ENCODE measurements around the gene TRUB2.

Gene TRUB2, protein sequence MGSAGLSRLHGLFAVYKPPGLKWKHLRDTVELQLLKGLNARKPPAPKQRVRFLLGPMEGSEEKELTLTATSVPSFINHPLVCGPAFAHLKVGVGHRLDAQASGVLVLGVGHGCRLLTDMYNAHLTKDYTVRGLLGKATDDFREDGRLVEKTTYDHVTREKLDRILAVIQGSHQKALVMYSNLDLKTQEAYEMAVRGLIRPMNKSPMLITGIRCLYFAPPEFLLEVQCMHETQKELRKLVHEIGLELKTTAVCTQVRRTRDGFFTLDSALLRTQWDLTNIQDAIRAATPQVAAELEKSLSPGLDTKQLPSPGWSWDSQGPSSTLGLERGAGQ

DNA sequence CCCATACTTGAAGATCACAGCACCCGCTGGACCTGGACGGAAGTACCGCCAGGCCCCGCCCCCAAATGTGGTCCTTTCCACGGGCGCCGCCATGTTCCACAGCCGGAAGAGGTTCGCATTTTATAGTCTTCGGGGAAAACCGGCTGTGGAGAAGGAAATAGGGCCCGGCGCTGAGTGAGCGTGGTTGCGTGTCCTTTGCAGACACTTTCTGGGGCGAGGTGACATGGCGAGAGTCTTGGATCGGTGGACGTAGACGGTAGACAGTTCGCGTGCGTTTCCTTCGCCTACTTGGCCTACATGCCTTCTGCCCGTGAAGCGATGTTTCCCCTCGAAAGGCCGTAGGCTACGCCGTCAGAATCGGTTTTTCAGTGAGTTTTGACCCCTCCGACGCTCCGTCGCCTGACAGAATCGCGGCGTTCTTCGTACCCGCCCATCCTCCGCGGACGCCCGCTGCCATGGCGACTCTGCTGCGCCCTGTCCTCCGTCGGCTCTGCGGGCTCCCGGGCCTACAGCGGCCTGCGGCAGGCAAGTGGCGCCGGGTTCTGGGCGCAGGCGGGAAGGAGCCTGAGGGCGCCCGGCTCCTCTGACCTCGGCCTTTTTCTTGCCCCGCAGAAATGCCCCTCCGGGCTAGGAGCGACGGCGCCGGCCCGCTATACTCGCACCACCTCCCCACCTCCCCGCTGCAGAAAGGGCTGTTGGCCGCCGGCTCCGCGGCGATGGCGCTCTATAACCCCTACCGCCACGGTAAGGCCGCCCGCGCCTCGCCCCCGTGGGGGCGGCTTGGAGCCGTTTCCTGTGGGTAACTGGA is at the start of gene TRUB2, which contains the start of gene COQ4:
Gene TRUB2, minus strand, starts transcription at position 44 of the 808 bp plus-strand sequence. Its CDS starts 39 bp downstream, at position 5.
Gene COQ4, plus strand, starts transcription at position 436 of the 808 bp plus-strand sequence. Its CDS starts 20 bp downstream, at position 456.
- DNase-seq = peak; percentile 92

GRCh38 chr9:128371630-128372117 is 49.4 kb upstream of the TRUB2 start:
- DNase-seq = no peak

DNA sequence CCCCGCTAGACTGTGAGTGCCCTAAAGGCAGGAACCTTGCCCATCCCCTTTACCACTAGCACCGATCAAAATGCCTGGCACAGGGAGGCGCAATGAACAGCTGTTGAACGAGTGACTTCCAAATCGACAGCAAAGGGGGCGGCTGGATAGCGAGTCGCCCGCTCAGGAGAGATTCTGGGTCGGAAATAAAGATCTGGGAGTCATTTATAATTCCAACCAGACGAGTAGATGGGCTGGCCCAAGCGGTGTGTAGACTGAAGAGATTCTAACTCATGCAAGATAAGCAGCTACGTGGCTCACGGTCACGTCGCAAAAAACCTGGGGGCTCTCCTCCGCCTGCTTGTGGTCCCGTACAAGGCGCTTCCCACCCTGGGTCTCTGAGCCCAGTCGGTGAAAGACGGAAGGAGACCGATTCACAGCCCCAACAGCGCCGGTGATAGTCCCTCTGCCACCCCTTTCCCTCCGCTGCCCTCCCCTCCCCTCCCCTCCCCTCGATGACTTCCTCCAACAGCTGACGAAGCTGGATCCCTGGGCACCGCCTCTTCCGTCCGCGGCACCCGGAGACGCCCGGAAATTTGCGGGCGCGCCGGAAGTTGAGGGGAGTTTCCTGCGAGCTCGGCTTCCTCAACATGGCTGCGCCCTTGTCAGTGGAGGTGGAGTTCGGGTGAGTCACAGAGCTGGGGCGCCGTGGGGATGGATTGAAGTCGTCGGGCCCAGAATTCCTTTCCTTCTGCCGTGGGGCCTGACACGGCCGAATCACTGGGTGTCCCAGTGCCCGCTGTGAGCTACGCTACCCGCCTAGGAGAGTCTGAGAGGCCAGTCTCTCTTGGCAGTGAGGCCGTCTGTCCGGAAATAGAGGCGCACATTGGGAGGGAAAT is 48.7 kb upstream of the TRUB2 start, which contains the start of gene URM1:
Gene URM1, plus strand, starts transcription at position 623 of the 878 bp plus-strand sequence. Its CDS starts 7 bp downstream, at position 630.
- DNase-seq = peak; percentile 88

- no peak for DNase-seq
Measured at GRCh38 chr9:128370367-128370751, 48.1 kb upstream of the TRUB2 start.

- no peak for DNase-seq
Measured at GRCh38 chr9:128369024-128369706, 46.9 kb upstream of the TRUB2 start.

DNA sequence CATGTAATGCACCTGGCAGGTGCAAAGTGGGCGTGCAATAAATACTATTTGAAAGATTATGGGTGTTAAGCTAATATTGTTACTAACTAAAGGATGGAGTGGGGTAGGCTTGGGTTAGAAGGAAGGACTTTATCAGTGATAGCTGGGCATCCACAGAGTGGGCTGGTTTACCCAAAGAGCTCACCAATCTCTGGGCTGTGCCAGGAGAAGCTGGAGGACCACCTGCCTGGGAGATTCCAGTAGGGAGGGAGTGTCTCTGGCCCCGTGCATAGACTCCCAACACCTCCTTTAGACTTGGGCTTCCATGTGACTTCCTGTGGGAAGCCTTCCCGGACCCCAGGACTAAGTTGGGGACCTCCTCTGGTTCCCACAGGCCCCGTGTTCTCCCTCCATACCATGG is 43.3 kb upstream of the TRUB2 start:
- DNase-seq = no peak

GRCh38 chr9:128362774-128363173 is 40.5 kb upstream of the TRUB2 start:
- DNase-seq = no peak

DNA sequence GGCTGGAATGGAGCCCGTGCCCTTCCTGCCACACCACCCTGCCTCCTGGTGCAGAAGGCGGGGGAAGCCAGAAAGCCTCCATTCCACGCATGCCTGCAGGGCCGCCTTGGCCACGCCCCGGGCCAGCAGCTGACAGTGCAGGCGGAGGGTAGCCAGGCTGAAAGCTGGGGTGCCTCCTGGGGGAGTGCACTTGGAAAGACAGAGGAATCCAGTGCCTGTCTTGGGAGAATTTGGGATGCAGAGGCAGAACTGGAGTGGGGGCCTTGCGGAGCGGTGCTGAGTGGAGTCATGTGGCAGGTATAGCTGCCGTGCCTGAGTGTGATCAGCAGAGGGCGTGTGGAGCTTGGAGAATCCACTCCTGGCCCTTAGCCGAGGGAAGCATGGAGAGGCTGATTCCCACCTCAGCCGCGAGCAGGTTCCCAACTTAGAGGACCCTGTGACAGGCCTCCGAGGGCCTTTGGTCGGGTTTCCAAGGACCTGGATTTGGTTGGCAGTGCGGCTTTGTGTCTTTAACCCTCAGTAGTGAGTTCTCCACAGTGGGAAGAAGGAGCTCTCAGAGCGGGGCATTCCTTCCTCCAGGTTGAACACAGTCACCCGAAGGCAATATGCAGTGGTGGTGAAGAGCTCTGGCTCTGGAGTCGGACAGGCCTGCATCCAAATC is 39.9 kb upstream of the TRUB2 start:
- DNase-seq = peak; percentile 60

- DNase-seq = no peak
Measured at GRCh38 chr9:128361296-128361985, 39.2 kb upstream of the TRUB2 start.

DNA sequence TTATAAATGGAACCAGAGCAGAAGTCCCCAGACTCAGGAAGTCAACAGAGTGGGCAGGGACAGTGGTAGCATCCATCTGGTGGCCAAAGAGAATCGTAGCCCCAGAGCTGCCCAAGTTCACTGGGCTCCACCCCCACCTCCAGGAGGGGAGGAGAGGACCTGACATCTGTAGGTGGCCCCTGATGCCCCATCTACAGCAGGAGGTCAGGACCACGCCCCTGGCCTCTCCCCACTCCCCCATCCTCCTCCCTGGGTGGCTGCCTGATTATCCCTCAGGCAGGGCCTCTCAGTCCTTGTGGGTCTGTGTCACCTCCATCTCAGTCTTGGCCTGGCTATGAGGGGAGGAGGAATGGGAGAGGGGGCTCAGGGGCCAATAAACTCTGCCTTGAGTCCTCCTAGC is 38.6 kb upstream of the TRUB2 start:
- DNase-seq = no peak

DNA sequence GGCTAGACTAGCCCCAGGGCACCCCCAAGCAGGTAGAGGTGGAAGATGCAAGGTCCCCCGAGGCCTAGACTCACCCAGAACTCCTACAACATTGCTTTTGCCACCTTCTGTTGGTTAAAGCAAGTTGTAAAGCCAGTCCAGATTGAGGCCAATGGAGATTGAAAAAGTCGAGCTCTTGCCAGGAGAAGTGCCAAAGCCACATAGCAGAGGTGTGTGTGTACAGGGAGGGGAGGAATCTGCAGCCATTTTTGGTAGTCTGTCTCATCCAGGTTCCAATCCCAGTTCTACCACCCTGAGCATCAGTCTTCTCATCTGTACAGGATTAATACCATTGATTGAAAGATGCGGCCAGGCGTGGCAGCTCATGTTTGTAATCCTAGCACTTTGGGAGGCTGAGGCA is 36.6 kb upstream of the TRUB2 start:
- no peak for DNase-seq

- DNase-seq = no peak
Measured at GRCh38 chr9:128358090-128358489, 35.8 kb upstream of the TRUB2 start.

GRCh38 chr9:128355451-128355850 is 33.2 kb upstream of the TRUB2 start:
- no peak for DNase-seq

- no peak for DNase-seq
Measured at GRCh38 chr9:128349772-128350171, 27.5 kb upstream of the TRUB2 start.

- no peak for DNase-seq
Measured at GRCh38 chr9:128349125-128349524, 26.9 kb upstream of the TRUB2 start.

GRCh38 chr9:128344931-128345605 is 22.8 kb upstream of the TRUB2 start:
- DNase-seq = no peak

GRCh38 chr9:128343855-128344254 is 21.6 kb upstream of the TRUB2 start:
- no peak for DNase-seq

- no peak for DNase-seq
Measured at GRCh38 chr9:128342971-128343680, 20.9 kb upstream of the TRUB2 start.

DNA sequence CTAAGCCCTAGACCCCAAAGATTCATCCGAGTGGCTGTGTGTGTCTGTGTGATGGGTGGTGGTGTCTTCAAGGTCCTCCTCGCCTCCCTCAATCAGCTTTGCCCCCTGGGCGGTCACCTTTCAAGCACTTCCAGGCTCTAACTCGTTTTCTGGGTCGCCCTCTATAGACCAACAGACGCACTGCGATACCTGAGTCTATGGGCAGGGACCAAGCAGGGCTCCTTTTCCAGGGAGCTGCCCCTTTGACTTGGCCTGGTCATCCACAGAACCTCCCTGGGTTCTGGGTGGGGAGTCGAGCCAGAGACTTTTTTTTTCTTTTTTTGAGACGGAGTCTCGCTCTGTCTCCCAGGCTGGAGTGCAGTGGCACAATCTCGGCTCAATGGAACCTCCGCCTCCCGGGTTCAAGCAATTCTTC is 19.2 kb upstream of the TRUB2 start:
- DNase-seq = peak; percentile 51

Data from NCI-H1105 (cell line).